A673 (cell line): Measurements from ENCODE around the gene CBR3. TPM values are rescaled to one million over a fixed set of nuclear protein-coding genes. Genes with fewer than 3 reads are reported as not detected.

ENCODE experiments used
- BruUV-seq: library from RNA; stranded (reverse); fragments of 400-500 nt; replicated peaks from 2 replicates; lab custom pipeline; 2021; lab: Mats Ljungman, UMichigan
- CTCF ChIA-PET: fragments of 300-600 bp; sonication (Branson Sonifier 250); formaldehyde crosslinking; loops from one replicate; lab custom pipeline; 2022; ENCODE audit warnings: antibody characterized with exemption; lab: Charles Lee
- POLR2A ChIA-PET: fragments of 300-600 bp; sonication (Branson Sonifier 250); formaldehyde crosslinking; loops from one replicate; lab custom pipeline; 2022; ENCODE audit warnings: antibody characterized with exemption; ENCODE audit not compliant: low non-redundant PET; lab: Charles Lee
- DNase-seq: peaks from one replicate; pipeline ENCODE4 v3.0.0-alpha.2; 2015; ENCODE audit warnings: low spot score
- H3K27ac ChIP-seq: fragments of 200-600 bp; sonication (generic); 2 replicates; pipeline ENCODE4 v1.5.1; 2016; ENCODE audit warnings: mixed run types, low read depth, mild to moderate bottlenecking, mixed read lengths, antibody characterized with exemption, low read length; ENCODE audit not compliant: poor library complexity, severe bottlenecking
- H3K27me3 ChIP-seq: fragments of 200-600 bp; sonication (generic); replicated peaks from 2 replicates; pipeline ENCODE4 v1.6.1; 2017; ENCODE audit warnings: mixed run types, low read depth, mild to moderate bottlenecking, mixed read lengths, antibody characterized with exemption, low read length; ENCODE audit not compliant: insufficient read depth, poor library complexity
- H3K36me3 ChIP-seq: fragments of 200-600 bp; sonication (generic); 2 replicates; pipeline ENCODE4 v1.6.1; 2016; ENCODE audit warnings: mixed run types, mild to moderate bottlenecking, mixed read lengths, antibody characterized with exemption, low read length; ENCODE audit not compliant: insufficient read depth, poor library complexity, severe bottlenecking
- H3K4me1 ChIP-seq: fragments of 200-600 bp; sonication (generic); 2 replicates; pipeline ENCODE4 v1.6.1; 2017; ENCODE audit warnings: mixed run types, mild to moderate bottlenecking, mixed read lengths, antibody characterized with exemption, low read length; ENCODE audit not compliant: insufficient read depth, poor library complexity, severe bottlenecking
- H3K4me3 ChIP-seq: fragments of 200-600 bp; sonication (generic); 2 replicates; pipeline ENCODE4 v1.5.1; 2016; ENCODE audit warnings: low read depth, mixed run types, mild to moderate bottlenecking, mixed read lengths, low read length; ENCODE audit not compliant: poor library complexity, severe bottlenecking
- H3K9me3 ChIP-seq: fragments of 200-600 bp; sonication (generic); 2 replicates; pipeline ENCODE4 v1.6.1; 2016; ENCODE audit warnings: mixed run types, low read depth, mild to moderate bottlenecking, mixed read lengths, antibody characterized with exemption, low read length; ENCODE audit not compliant: poor library complexity, severe bottlenecking
- EZH2 ChIP-seq: fragments of 200-600 bp; sonication (generic); IDR thresholded peaks from 2 replicates; pipeline ENCODE4 v1.6.1; 2017; ENCODE audit warnings: borderline replicate concordance, low read depth, mild to moderate bottlenecking, mixed read lengths, antibody characterized with exemption, low read length; ENCODE audit not compliant: poor library complexity, severe bottlenecking
- intact Hi-C: fragments of 100-400 bp; cut with micrococcal nuclease; formaldehyde crosslinking; loops from one replicate; pipeline ENCODE4 v1.10.0; 2022; ENCODE audit not compliant: unreplicated experiment
- total RNA-seq: library from RNA; stranded (reverse); gene quantifications from 2 replicates; pipeline ENCODE4 v1.2.3, GENCODE V29; 2021
- TF ChIP-seq, protein P1 (sequence below): fragments of 300-800, 200-600 bp; sonication (generic); conservative IDR thresholded peaks from 2 replicates; pipeline ENCODE4 v1.5.1; 2017; ENCODE audit warnings: low read depth, mild to moderate bottlenecking, antibody characterized with exemption, low read length, moderate library complexity, mixed read lengths

The CBR3 gene
- total RNA-seq, 1 experiment from 2014 or later: 12.3 TPM

DNA sequence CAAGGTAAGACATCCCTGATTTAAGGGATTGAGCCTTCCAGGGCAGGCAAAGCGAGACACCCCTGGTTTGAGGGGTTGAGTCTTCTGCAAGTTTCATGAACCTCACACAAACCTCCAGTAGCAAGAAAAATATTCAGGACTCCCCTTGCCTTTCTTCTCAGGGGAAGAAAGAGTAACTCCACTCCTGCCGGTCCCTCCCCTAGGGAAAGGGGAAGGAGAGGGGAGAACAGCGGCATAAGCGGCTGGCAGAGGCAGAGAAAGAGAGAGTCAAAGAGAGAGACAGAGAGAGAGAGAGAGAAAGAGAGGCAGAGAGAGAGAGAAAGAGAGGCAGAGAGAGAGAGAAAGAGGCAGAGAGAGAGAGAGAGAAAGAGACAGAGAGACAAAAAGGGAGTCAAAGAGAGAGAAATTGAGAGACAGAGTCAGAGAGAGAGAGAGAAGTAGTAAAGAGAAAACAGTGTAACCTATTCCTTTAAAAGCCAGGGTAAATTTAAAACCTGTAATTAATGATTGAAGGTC is 29.5 kb upstream of the CBR3 start:
- no peak for DNase-seq
- TF ChIP-seq, protein P1, sequence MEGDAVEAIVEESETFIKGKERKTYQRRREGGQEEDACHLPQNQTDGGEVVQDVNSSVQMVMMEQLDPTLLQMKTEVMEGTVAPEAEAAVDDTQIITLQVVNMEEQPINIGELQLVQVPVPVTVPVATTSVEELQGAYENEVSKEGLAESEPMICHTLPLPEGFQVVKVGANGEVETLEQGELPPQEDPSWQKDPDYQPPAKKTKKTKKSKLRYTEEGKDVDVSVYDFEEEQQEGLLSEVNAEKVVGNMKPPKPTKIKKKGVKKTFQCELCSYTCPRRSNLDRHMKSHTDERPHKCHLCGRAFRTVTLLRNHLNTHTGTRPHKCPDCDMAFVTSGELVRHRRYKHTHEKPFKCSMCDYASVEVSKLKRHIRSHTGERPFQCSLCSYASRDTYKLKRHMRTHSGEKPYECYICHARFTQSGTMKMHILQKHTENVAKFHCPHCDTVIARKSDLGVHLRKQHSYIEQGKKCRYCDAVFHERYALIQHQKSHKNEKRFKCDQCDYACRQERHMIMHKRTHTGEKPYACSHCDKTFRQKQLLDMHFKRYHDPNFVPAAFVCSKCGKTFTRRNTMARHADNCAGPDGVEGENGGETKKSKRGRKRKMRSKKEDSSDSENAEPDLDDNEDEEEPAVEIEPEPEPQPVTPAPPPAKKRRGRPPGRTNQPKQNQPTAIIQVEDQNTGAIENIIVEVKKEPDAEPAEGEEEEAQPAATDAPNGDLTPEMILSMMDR: no peak
- TF ChIP-seq EZH2: no peak
- Histone ChIP-seq H3K4me1 (peaks cover 14% of the 10 kb centered on the region), H3K27ac (no peak overlapping the region), H3K4me3 (no peak overlapping the region), H3K27me3 (no peaks in the 10 kb centered on the region), H3K36me3 (no peaks in the 10 kb centered on the region), H3K9me3 (no peaks in the 10 kb centered on the region)
- ChIA-PET POLR2A (no interaction called here), CTCF (interaction anchor here (0.6 to 0.7 kb wide), 3 partner anchors 8 to 536 kb away, joined by 3 to 9 read pairs (median 3); no protein-coding TSS in a partner anchor)
- BruUV-seq: no TSS peak
- intact Hi-C loops: no loop called here

DNA sequence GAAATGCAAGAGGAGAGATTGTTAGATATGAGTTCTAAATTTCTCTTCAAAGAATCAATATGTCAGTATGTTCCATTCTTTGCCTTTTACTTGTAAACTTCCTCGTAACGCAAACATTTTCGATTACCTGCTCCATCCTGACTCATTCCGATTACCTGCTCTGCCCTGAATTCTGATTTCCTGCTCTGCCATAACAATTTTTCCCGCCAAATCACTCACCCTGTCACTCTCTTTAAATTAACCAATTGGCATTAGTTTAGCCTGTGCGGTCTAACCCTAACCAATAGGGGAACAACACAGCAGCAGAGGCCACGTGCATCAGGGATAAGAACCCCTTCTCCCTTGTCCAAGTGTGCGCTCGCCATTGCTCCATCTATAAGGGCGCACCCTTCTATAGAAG is 25.0 kb upstream of the CBR3 start:
- no TSS peak for BruUV-seq
- TF ChIP-seq, protein P1: no peak
- no peak for TF ChIP-seq EZH2
- H3K4me3 ChIP-seq: no peak overlapping the region
- CTCF ChIA-PET: no interaction called here
- no peak overlapping the region for H3K27ac ChIP-seq
- H3K9me3 ChIP-seq: no peaks in the 10 kb centered on the region
- intact Hi-C loops: loop anchor here (5.0 kb wide), 2 partner anchors 63 to 83 kb away; no protein-coding TSS in a partner anchor
- no peaks in the 10 kb centered on the region for H3K36me3 ChIP-seq
- H3K27me3 ChIP-seq: no peaks in the 10 kb centered on the region
- peaks cover 3% of the 10 kb centered on the region for H3K4me1 ChIP-seq
- DNase-seq: no peak
- POLR2A ChIA-PET: no interaction called here

DNA sequence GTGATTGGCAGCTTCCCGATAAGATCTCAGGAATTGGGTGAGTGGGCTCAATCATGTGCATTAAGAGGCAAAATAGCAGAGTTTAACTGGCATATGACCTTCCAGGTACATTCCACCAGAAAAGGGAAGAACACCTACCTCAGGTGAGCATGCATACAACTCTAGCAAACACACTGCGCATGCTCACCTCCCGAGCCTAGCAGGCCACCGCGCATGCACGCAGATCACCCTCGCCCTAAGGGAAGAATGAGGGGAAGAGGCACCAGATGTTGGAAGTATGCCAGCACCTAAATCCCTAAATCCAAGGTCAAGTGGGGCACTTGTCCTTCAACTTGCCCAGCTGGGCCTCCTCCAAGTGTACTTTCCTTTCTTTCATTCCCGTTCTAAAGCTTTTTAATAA is 23.6 kb upstream of the CBR3 start:
- Histone ChIP-seq H3K27me3 (no peaks in the 10 kb centered on the region), H3K27ac (no peak overlapping the region), H3K36me3 (no peaks in the 10 kb centered on the region), H3K9me3 (no peaks in the 10 kb centered on the region), H3K4me3 (no peak overlapping the region), H3K4me1 (peaks cover 3% of the 10 kb centered on the region)
- no peak for TF ChIP-seq EZH2
- TF ChIP-seq, protein P1: no peak
- intact Hi-C loops: loop anchor here (5.0 kb wide), 2 partner anchors 64 to 84 kb away; no protein-coding TSS in a partner anchor
- no peak for DNase-seq
- BruUV-seq: no TSS peak
- ChIA-PET POLR2A (interaction anchor here (0.5 to 0.8 kb wide), 2 partner anchors 782 to 1416 kb away, joined by 3 to 16 read pairs; no protein-coding TSS in a partner anchor), CTCF (no interaction called here)
